TTC549 (cell line): ENCODE data around the gene ZBTB45.

Source experiments
- FAIRE-seq: peaks from 2 replicates; lab custom pipeline; 2012; peaks lifted over from hg19 to GRCh38; lab: Jason Lieb, UNC

Gene ZBTB45

GRCh38 chr19:58538257-58539168 is 18.9 kb upstream of the ZBTB45 start:
- FAIRE-seq = no peak

- no peak for FAIRE-seq
Observed at GRCh38 chr19:58536852-58537798, 17.5 kb upstream of the ZBTB45 start.

GRCh38 chr19:58535857-58536256 is 16.2 kb upstream of the ZBTB45 start:
- FAIRE-seq = no peak

GRCh38 chr19:58531034-58531840 is 11.6 kb upstream of the ZBTB45 start:
- FAIRE-seq = no peak

GRCh38 chr19:58529405-58529804 is 9.8 kb upstream of the ZBTB45 start:
- FAIRE-seq = no peak

DNA sequence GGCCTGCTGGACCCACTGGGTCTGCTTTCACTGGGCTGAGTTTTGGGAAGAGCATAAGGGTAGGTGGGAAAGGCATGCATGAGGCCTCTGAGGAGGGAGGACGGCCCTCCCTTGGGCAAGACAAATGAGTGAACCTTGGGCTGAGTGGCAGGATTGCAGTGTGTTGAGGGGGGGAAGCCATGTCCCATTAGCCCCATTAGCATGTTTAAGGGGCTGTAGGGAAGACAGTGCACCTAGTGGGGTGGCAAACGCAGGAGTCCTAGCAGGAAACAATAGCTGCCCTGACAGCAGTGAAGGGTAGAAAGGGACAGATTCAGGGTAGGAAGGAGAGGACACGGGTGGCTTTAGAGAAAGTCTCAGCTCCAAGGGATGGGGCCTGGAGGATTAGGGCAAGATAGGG is 3.1 kb upstream of the ZBTB45 start:
- no peak for FAIRE-seq

- no peak for FAIRE-seq
Observed at GRCh38 chr19:58521651-58522050, 2.0 kb upstream of the ZBTB45 start.

DNA sequence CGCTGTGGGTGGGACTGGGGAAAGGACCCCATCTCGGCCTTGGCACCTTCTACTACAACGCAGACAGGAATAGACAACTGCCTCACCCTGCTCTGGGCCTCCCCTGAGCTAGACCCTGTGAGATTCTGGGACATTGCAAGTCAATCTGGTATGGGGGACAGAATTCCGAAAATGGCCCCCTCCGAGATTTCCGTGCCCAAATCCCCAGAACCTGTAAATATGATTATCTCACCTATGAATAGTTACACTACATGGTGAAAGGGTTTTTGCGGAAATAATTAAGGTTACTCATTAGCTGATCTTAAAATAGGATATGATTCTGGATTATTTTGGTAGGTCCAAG is 618 bp upstream of the ZBTB45 start:
- FAIRE-seq = no peak

GRCh38 chr19:58519087-58519354 is 589 bp downstream of the ZBTB45 start:
- no peak for FAIRE-seq

GRCh38 chr19:58518256-58519086 is 1.1 kb downstream of the ZBTB45 start:
- FAIRE-seq = no peak

GRCh38 chr19:58516964-58517833 is 2.4 kb downstream of the ZBTB45 start:
- FAIRE-seq = no peak

DNA sequence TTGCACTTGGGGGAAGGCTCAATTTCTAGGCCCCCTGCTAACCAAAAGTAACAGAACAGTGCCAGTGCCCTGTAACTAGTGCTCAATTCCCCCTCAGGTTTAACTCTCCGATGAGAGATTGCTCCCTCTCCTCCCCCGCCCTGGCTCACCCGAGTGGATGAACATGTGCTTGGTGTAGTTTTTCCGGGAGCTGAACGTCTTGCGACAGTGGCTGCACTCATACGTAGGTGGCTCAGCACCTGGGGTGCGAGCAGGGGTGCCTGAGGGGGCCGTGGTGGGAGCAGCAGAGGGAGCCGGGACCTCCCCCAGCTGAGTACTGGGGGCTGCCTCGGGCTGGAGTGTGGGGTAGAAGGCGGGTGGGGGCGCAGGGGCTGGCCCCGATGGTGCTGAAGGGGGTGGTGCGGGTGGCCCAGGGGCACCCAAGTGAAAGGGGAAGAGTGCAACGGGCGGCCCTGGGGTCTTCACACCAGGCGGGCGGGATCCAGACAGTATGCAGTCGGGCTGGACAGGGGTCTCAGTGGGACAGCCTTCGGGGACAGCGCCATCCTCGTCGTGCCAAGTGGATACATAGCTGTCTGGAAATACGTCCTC is 3.3 kb downstream of the ZBTB45 start:
- no peak for FAIRE-seq

- FAIRE-seq = no peak
Observed at GRCh38 chr19:58515259-58515658, 4.4 kb downstream of the ZBTB45 start.

GRCh38 chr19:58514564-58515022 is 5.0 kb downstream of the ZBTB45 start:
- no peak for FAIRE-seq

DNA sequence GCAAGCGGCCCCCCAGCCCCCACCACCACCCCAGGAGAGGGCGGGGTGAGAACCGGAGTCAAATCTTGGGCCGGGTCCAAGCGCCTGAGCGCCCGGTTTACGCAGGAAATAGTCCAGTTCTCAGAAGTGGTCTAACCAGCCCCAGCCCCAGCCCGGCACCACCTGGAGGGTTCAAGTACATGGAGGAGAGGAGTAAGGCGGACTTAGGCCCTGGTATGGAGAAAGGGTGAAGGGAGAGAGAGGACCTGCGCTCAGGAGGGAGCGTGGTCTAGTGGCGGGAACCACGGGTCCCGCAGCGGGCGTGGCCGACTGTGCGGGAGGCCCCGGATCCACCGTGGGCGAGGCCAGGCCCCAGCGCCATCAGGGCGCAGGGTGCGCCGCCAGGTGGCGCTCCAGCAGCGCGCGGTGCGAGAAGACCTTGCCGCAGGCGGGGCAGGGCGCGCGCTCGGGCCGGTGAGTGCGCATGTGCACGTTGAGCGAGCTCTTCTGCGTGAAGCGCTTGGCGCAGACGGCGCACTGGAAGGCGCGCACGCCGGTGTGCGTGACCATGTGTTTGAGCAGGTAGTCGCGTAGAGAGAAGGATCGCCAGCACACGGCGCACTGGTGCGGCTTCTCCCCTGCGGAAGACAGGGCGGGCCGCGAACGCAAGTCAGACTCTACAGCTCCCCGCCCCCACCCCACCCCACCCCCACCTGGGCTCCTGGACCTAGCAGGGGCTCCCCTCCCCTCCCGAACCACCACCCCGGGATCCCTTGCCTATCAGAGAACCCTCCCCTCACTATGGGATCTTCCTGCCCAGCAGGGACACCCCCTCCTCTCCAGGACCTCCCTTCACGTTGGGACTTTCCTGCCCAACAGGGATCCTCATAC is 5.7 kb downstream of the ZBTB45 start:
- no peak for FAIRE-seq

DNA sequence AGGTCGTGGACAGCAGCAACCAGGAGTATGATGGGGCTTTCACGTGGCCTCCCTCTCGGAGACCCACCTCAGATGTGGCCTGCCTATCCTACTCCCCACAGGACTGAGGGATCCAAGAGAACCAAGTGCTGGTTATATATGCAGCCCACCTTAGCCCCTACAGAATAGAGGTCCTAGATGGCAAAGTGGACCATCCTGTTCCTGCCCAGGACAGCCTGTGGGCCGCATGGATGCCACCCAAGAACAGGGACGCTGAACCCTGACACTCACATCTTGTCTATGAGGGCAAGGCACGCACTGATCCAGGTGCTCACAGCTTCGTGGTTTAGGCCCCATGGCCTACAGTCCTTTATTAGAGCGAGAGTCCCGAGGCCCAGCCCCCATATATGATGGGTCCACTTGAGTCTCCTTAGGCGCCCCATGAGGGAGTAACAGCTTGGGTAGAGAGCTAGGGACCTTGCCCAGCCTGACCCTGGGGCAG is 6.4 kb downstream of the ZBTB45 start:
- no peak for FAIRE-seq

- FAIRE-seq = no peak
Observed at GRCh38 chr19:58511353-58512208, 8.0 kb downstream of the ZBTB45 start, which contains the start of gene SLC27A5. SLC27A5 (minus strand) TSS chr19:58511992; CDS start chr19:58511955, 37 bp downstream.
